NK-92 (cell line): ENCODE results near the gene DAZAP1.

ENCODE experiments used
- DNase-seq: peaks from one replicate; lab custom pipeline; 2025; ENCODE audit not compliant: unreplicated experiment; lab: John Stamatoyannopoulos, UW

The DAZAP1 gene

GRCh38 chr19:1424192-1424955 lies 17.0 kb downstream of the DAZAP1 start:
- DNase-seq, result no peak

GRCh38 chr19:1425102-1425837 lies 17.9 kb downstream of the DAZAP1 start:
- DNase-seq, result no peak

- DNase-seq, result no peak
Measured at GRCh38 chr19:1425902-1426301, 18.5 kb downstream of the DAZAP1 start.

GRCh38 chr19:1426736-1427135 lies 19.4 kb downstream of the DAZAP1 start:
- DNase-seq, result no peak

- DNase-seq, result no peak
Measured at GRCh38 chr19:1427221-1427920, 20.0 kb downstream of the DAZAP1 start.

- no peak for DNase-seq
Measured at GRCh38 chr19:1428738-1429391, 21.5 kb downstream of the DAZAP1 start.

GRCh38 chr19:1429750-1430149 lies 22.4 kb downstream of the DAZAP1 start:
- DNase-seq, result no peak

GRCh38 chr19:1430246-1430645 lies 22.9 kb downstream of the DAZAP1 start:
- DNase-seq, result no peak

- DNase-seq, result no peak
Measured at GRCh38 chr19:1431759-1432506, 24.5 kb downstream of the DAZAP1 start.

- no peak for DNase-seq
Measured at GRCh38 chr19:1432507-1432887, 25.1 kb downstream of the DAZAP1 start.

- DNase-seq, result no peak
Measured at GRCh38 chr19:1433119-1434039, 26.0 kb downstream of the DAZAP1 start.

- no peak for DNase-seq
Measured at GRCh38 chr19:1434040-1434366, 26.6 kb downstream of the DAZAP1 start.

GRCh38 chr19:1434577-1435060 lies 27.2 kb downstream of the DAZAP1 start:
- DNase-seq, result no peak

GRCh38 chr19:1435378-1435989 lies 28.1 kb downstream of the DAZAP1 start:
- DNase-seq, result no peak

GRCh38 chr19:1437609-1438008 lies 30.2 kb downstream of the DAZAP1 start:
- DNase-seq, result no peak

- DNase-seq, result peak; percentile 61
Measured at GRCh38 chr19:1438035-1438932, 30.9 kb downstream of the DAZAP1 start, which contains the start of gene RPS15. Gene RPS15 (plus strand): TSS chr19:1438396. CDS start chr19:1438426, 30 bp downstream.

GRCh38 chr19:1438933-1439354 lies 31.6 kb downstream of the DAZAP1 start:
- no peak for DNase-seq
